Mucosa of gallbladder (tissue), 1 donor: ENCODE results near the gene TMEM135. TPM values are rescaled to one million over a fixed set of nuclear protein-coding genes. Genes with fewer than 3 reads are reported as not detected.
"Not testable (repeated sequence)": the region's sequence is repeated elsewhere in the genome, so short reads cannot be mapped to it uniquely, and the experiment has no call there.

Experiments used
- DNase-seq: peaks from one replicate; pipeline ENCODE4 v3.0.0-alpha.2; 2020; ENCODE audit warnings: low spot score
- total RNA-seq: library from RNA; stranded (reverse); gene quantifications from one replicate; pipeline ENCODE4 v1.2.1, GENCODE V29; 2021
- donor health status: DM: no; HTN: no; CAD: no.

TMEM135 gene
- total RNA-seq, 1 donor from 2014 or later: 23.7 TPM

DNA sequence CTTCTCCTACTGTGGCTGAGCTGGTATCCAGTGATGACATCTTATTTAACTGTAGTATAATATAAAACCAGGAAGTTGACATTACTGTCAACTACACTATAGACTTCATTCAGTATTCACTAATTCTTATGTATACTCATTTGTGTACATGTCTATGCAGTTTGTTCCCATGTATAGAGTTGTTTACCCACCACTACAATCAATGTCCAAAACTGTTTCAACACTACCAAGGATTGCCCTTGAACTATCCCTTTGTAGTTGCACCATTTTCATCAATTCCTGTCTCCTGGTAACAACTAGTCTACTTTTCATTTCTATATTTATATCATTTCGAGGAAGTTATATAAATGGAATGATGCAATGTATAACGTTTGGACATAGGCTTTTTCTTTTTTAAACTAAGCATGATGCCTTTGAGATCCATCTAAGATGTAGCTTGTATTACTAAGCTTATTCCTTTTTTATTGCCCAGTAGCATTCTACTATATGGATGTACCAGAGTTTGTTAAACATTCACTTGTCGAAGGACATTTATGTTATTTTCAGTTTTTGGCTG lies 39.2 kb downstream of the TMEM135 start:
- no peak for DNase-seq

DNA sequence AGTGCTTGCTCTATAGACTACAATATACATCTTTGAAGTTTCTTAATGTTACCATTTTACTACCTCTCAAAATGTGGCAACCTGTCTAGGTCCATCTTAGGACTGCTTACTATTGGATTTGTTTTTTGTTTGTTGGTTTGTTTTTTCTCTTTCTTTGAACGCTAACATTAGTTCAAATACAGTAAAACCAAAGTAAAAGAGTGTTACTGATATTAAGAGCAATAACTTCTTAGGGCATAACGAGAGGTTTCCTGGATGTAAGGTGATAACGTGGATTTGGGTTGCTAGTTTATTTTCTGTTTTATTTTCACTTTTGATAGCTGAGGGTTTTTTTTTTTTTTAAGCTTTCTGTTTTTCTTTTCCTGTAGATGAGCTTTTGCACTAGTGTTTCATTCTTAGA lies 43.6 kb downstream of the TMEM135 start:
- DNase-seq: no peak

DNA sequence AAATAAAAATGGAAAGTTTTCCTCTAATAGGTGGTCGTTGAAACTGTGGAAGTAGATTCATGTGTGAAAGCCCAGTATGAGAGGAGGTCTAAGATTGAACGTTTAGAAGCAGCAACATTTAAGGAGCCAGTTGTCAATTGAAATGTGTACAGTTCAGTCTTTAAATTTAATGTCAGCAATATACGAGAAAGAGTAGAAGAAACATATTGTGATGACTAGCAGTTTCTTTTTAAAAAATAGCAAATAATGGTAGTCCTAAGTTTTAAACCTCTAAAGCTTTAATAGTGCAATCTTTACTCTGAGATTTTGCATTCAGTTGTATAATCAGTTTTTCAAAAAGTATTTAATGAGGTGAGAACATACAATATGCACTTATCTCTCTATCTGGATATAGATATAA lies 44.9 kb downstream of the TMEM135 start:
- DNase-seq: no peak

DNA sequence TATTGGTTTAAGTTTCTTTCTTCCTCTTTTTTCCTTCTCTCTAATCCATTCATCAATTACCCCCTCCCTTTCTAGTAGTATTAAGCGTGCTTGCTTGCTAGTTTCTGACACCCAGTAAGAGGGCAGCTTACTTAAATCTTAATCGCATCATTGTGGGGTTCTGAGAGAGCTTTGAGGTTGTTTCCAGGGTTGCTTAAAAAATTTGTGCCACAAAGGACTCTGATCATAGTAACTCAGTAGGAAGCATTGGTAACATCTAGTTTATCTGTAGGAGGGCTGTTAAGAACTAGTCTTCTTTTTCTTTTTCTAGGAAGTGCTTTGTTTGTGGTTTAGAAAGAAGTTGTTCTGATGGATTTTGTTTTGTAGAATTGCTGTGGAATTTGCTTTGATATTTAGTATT lies 45.3 kb downstream of the TMEM135 start:
- DNase-seq: no peak

DNA sequence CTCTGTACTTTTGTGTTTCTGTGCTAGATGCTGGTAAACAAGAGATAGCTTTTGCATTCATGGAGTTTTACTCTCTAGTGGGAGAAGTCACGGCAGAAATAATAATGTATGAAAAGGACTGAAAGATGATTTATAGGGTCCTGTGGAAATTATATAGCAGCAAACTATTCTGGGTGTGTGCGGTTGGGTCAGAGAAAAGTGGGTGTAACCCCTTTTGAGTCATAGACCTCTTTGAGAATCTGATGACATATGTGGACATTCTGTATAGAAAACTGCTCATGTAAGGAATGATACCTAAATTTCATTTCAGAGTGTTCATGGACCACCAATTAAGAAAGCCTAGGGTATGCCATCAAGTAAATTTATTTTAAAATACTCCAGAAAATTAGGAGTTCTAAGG lies 54.4 kb downstream of the TMEM135 start:
- DNase-seq: no peak

DNA sequence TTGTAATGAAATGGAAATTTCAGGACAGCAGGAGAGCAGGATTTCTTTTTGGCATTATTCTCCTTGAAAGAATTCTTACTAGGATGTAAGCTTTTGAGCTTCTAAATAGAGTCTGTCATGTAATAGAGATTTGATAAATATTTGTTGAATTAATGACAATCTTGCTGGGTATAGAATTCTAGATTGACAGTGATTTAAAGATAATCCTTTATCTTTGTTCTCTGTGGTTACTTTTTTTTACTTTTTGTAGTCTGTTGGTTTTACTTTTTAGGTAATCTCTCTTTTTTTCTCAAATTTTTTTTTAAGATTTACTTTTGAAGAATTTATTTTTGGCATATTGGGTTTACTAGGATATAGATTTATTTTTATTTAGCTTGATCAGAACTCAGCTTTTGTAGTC lies 54.8 kb downstream of the TMEM135 start:
- no peak for DNase-seq

DNA sequence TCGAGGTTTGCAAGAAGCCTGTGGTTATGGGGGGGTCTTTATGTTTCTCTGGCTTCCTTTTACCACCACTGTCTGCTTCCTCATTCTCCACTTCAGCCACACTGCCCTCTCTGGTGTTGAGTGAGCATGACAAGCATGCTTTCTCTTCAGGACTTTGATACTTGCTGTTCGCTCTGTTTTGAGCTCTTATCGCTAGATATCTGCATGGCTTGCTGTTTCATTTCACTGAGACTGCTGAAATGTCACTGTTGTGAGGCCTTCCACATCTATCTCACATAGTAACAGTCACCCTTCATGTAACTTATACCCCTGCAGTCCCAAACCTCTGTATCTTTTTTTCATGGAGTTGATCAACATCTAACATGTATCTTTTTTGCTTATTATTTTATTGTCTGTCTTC lies 59.8 kb downstream of the TMEM135 start:
- DNase-seq: peak; percentile 57

DNA sequence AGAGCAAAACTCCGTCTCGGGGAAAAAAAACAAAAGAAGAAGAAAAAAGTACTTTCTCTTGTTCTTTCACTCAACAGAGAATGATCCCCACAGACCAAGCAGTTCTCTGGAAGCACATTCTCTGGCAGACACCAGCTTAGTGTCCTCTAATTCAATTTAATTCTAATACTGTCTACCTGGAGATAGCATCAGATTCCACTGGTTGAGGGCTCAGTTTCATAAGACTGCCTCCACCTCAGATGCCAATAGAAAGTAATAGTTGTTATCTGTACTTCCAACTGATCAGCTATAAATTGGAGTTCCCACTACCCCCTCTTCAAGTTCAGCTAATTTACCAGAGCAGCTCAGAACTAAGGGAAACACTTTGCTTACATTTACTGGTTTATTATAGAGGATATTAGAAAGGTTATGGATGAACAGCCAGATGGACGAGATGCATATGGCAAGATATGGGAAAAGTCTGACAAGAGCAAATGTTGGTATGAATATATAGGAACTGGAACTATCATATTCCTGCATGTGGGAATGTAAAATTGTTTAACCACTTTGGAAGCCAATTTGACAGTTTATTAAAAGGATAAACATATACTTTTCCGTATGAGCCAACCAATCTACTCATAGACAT lies 64.3 kb downstream of the TMEM135 start:
- no peak for DNase-seq

DNA sequence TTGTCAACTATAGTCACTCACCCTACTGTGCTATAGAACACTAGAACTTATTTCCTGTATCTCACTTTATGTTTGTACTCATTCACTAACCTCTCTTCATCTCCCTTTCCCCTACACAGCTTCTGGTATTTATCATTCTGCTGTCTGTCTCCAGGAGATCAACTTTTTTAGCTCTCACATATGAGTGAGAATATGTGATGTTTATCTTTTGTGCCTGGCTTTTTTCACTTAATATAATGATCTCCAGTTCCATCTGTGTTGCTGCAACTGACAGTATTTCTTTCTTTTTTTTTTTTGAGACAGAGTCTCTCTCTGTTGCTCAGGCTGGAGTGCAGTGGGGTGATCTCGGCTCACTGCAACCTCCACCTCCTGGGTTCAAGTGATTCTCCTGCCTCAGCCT lies 68.1 kb downstream of the TMEM135 start:
- not testable (repeated sequence) for DNase-seq

DNA sequence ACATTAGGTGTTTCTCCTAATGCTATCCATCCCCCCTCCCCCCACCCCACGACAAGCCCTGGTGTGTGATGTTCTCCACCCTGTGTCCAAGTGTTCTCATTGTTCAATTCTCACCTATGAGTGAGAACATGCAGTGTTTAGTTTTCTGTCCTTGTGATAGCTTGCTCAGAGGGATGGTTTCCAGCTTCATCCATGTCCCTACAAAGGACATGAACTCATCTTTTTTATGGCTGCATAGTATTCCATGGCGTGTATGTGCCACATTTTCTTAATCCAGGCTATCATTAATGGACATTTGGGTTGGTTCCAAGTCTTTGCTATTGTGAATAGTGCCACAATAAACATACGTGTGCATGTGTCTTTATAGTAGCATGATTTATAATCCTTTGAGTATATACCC lies 69.6 kb downstream of the TMEM135 start:
- DNase-seq: not testable (repeated sequence)

DNA sequence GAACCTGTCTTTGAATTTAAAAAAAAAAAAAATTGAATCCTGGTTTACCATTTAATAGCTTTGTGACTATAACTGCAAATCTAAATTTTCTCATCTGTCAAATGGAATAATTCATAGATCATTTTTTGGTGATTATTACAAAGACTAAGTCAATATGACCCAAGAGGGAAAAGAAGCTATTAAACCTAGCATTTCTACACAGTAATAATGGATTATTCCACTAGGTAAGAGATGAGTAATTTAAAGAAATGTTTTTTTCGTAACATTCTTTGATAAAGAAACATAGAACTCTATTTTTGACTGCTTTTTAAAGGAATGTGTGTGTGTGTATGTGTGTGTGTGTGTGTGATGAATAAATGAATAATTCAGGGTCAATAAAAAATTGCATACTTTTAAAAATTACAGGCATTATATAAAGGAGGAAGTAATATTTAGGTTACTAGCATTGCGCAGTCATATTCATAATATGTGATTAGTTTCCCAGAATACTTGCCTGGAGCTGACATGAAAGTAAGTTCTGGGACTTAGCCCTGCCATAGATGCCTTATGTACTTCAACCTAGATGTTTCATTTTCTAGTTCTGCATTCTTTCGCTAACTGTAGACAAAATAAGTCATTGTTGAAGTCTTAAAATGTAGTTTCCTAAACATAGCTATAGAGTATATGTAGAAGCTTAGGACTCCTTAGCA lies 72.9 kb downstream of the TMEM135 start:
- no peak for DNase-seq

DNA sequence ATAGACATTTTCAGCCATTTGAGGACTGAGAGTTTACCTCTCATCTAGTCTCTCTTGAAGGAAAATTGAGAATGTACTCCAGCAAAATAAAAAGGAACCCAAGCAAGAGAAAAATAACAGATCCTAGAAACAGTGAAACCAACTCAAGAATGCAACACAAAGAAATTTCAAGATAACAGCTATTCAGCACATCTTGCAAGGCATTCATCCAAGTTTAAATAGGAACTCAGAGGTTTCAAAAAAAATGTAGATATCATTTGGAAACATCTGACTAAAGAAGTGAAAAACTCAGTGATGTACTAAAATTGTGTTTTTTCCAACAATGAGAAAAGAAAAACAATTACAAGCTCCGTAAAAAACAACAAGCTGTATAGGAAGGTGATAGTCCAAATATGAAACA lies 76.4 kb downstream of the TMEM135 start:
- DNase-seq: no peak

DNA sequence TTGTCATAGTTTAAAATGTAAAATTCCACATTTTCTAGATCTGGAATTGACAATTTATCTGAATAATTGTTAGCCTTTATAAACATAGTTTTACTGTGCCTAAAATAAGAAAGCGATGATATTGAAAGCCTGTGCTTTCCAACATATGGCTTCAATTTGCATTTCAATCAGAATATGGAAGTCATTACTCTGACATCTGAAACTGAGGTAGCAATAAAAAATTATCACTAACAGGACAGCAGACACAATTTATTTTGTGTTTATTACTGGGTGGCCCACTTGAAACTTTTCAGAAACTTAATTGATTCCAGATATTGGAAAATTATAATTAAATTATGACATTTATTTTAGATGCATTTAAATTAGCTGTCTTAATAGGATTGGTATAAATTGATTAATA lies 78.5 kb downstream of the TMEM135 start:
- no peak for DNase-seq

DNA sequence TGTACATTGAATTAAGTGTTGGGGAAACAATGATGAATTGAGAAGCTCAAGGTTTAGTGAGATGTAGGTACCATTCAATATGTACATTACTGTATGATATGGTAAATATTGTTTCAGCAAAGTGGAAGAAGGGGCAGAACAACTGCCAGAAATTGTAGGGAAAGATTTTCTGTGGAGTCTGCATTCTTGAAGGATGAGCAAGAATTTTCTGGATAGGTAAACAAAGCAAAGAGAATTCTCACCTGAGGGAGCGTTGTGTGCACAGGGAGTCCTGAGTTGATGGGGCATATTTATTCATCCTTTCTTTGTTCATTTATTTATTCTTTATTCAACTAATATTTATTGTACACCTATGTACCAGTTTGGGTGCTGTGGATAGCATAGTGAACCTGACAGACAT lies 83.2 kb downstream of the TMEM135 start:
- no peak for DNase-seq

DNA sequence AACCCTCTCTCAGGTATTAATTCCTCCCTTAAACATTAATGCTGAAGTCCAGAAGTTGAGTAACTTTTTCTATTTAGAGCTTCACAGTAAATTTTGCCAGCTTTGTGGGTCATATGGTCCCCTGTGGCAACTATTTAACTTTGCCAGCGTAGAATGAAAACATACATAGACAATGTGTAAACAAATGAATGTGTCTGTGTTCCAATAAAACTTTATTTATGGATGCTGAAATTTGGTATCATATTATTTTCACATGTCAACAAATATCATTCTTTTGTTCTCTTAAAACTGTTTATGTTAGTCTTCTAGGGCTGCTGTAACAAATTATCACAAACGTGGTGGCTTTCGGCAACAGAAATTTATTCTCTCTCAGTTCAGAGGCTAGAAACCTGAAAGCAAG lies 85.1 kb downstream of the TMEM135 start:
- DNase-seq: no peak

DNA sequence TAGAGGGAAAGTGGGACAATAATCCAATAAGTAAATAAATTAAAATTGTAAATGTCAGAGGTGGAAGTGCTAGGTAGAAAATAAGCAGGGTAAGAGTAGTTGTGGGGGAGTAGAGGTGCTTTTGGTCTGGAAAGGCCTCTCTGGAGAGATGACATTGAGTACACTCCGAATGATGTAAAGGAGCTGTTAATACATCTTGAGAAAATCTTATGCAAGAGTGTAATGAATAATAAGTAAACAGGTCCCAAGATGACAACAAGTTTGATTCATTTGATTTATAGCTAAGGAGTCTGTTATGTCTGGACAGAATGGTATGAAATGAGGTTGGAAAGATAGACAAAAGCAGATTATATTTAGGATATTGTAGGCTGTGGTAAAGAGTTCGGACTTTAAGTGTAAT lies 87.5 kb downstream of the TMEM135 start:
- no peak for DNase-seq

DNA sequence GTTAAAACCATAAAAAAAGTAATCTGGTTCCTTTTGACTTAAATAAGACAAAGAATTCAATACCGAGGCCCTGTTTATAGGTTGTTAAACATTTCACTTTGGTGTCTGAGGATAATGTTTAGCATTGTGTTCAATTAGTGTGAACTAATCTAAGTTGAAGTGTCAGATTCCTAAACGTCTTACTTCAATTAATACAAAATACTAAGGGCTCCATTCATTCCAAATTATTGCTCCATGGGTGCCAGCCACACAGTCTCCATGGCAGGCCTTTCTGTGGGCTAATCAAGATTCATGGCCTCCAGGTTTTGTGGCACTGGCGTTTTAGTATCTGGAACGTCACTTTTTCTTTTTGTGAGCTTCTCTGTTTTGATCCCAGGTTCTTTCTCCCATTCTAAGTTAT lies 89.4 kb downstream of the TMEM135 start:
- DNase-seq: no peak

DNA sequence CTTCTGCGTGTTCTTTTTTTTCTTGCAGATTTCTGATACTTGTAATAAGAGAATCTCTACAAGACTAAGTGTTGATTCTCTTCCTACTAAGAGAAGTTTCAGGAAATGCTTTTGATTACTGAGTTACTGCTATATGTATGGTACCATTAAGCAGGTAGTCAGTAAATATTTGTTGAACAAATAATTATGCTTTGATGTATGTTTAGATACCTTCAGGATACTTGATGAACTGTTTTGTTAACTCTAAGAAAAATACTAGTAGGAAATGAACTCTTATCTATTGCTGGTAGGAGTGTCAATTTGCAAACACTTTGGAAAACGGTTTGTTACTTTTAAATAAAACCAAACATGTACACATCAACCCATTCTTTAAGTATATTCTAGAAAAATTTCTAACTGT lies 90.6 kb downstream of the TMEM135 start:
- no peak for DNase-seq

DNA sequence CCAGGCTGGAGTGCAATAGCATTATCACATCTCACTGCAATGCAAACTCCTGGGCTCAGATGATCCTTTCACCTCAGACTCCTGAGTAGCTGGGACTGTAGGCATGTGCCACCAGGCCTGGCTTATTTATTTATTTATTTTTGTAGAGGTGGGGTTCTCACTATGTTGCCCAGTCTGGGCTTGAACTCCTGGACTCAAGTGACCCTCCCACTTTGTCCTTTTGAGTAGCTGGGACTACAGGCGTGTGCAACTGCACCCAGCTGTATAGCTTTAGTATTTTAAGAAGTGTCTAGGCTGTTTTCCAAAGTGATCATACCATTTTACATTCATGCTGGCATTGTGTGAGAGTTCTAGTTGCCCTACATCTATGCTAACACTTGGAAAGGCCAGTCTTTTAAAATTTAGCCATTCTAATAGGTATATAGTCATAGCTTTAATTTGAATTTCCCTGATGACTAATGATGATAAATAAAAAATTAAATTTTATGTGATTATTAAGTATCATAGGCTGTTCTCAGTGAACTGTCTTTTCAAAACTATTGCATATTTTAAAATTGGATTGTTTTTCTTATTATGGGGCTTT lies 96.9 kb downstream of the TMEM135 start:
- no peak for DNase-seq

DNA sequence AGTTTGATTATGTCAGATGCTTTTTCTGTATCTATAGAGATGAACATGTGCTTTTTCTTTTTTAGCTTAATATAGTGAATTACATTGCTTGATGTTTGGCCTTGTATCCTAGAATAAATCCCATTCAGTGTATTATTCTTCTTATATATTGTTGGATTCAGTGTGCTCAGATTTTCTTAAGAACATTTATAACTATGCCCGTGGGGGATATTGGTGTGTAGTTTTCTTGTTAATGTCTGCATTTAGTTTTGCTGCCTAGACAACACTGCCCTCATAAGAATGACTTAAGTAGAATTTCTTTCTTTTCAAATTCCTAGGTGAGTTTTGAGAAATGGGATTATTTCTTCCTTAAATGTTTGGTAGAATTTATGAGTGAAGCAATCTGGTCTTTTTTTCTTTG lies 98.5 kb downstream of the TMEM135 start:
- DNase-seq: no peak

DNA sequence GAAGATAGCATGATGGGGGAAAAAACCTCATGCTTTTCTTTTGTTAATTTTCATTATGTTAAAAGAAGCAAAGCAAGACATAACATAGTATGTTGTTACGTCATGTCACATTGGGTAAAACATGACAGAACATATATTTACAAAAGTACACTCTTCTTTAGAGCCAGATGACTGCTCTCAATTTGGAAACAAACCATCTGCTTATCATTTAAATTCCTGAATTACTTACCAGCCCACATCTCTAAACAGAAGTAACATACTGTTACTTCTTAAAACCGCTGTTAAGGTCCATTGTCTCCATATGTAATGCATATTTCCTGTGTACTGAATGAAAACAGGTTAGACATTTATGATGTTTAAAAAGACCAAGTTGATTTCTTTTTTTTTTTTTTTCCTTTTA lies 100.0 kb downstream of the TMEM135 start:
- DNase-seq: no peak

DNA sequence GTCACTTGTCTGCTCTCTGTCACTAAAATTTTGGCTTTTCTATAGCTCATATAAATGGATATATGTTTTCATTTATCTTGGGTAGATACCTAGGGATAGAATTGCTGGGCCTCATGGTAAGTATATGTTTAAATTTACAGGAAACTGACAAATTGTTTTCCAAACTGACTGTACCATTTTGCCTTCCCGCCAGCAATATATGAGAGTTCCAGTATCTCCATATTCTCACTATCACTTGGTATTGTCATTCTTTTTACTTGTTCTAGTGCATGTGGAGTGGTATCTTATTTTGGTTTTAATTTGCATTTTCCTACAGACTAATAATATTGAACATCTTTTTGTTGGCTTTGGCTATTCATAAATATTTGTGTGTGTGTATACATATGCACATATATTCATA lies 101.7 kb downstream of the TMEM135 start:
- no peak for DNase-seq

DNA sequence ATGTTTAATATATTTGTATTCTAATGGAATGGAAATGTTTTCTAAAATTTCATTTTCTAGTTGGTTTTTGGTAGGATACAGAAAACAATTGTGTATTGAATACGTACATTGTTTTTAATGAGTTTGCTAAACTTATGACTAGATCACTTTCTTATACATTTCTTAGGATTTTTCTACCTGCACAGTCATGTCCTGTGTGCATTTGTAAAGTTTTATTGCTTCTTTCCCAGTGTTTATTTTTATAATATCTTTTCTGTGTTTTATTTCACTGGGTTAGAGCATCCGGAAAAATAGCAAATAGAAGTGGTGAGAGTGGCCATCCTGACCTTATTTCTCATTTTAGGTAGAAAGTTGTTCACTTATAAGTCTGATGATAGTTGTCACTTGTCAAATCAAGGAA lies 103.6 kb downstream of the TMEM135 start:
- DNase-seq: no peak
